Thoracic aorta (tissue), 2 donors: ENCODE data around the gene HDAC5. TPM values are rescaled to one million over a fixed set of nuclear protein-coding genes. Genes with fewer than 3 reads are reported as not detected.

Source experiments
- ATAC-seq: fragments of 150-250 bp; one replicate; pipeline ENCODE4 v1.8.0; 2017; ENCODE audit warnings: low read depth; ENCODE audit not compliant: insufficient number of reproducible peaks, low FRiP score
- DNase-seq: peaks from one replicate; pipeline ENCODE4 v3.0.0-alpha.2; 2020; ENCODE audit warnings: low spot score
- H3K27ac ChIP-seq, 2 donors: fragments of 200-600 bp; sonication (generic); 1 replicate in 1 of 2; 2 replicates in 1 of 2; pipeline ENCODE4 v1.5.1; 2016; ENCODE audit warnings: mild to moderate bottlenecking in 2 of 2, moderate library complexity in 2 of 2
- H3K27me3 ChIP-seq: fragments of 200-600 bp; sonication (generic); replicated peaks from 2 replicates; pipeline ENCODE4 v1.6.0; 2016; ENCODE audit warnings: mild to moderate bottlenecking; ENCODE audit not compliant: insufficient read depth
- H3K36me3 ChIP-seq: fragments of 200-600 bp; sonication (generic); one replicate; pipeline ENCODE4 v1.5.1; 2016
- H3K4me1 ChIP-seq, 2 donors: fragments of 200-600 bp; sonication (generic); 1 replicate in 1 of 2; 2 replicates in 1 of 2; pipeline versions ENCODE4 v1.5.1 to v1.6.0; 2016; ENCODE audit warnings: low read depth in 2 of 2, mild to moderate bottlenecking in 1 of 2; ENCODE audit not compliant: control insufficient read depth in 1 of 2
- H3K4me3 ChIP-seq: fragments of 200-600 bp; sonication (generic); 2 replicates; pipeline ENCODE4 v1.5.1; 2016; ENCODE audit warnings: mild to moderate bottlenecking
- H3K9me3 ChIP-seq: fragments of 200-600 bp; sonication (generic); 2 replicates; pipeline ENCODE4 v1.5.1; 2016
- CTCF ChIP-seq: fragments of 200-600 bp; sonication (generic); IDR thresholded peaks from one replicate; pipeline ENCODE4 v1.5.1; 2019; ENCODE audit warnings: antibody characterized with exemption
- total RNA-seq, 2 donors: library from RNA; depleted of rRNA; stranded (reverse); fragments of >200 nt; gene quantifications; one replicate each; pipeline versions ENCODE4 v1.1.0 to v1.2.3, GENCODE V29; 2016

HDAC5 gene
- total RNA-seq, 2 donors from 2014 or later: 76.9 to 115 TPM

- DNase-seq (no peak), ATAC-seq (no peak)
- H3K9me3 ChIP-seq: no peaks in the 10 kb centered on the region
- no peaks in the 10 kb centered on the region for H3K27me3 ChIP-seq
- H3K36me3 ChIP-seq: peaks cover 4% of the 10 kb centered on the region
- TF ChIP-seq CTCF: no peak
- H3K4me1 ChIP-seq: peaks cover 66 to 93% of the 10 kb centered on the region in 2 donors
- peak overlapping the region; percentile 80 for H3K4me3 ChIP-seq
- H3K27ac ChIP-seq: peak overlapping the region; percentile 81 to 97
Observed at GRCh38 chr17:44109312-44109630, 14.2 kb downstream of the HDAC5 start.

DNA sequence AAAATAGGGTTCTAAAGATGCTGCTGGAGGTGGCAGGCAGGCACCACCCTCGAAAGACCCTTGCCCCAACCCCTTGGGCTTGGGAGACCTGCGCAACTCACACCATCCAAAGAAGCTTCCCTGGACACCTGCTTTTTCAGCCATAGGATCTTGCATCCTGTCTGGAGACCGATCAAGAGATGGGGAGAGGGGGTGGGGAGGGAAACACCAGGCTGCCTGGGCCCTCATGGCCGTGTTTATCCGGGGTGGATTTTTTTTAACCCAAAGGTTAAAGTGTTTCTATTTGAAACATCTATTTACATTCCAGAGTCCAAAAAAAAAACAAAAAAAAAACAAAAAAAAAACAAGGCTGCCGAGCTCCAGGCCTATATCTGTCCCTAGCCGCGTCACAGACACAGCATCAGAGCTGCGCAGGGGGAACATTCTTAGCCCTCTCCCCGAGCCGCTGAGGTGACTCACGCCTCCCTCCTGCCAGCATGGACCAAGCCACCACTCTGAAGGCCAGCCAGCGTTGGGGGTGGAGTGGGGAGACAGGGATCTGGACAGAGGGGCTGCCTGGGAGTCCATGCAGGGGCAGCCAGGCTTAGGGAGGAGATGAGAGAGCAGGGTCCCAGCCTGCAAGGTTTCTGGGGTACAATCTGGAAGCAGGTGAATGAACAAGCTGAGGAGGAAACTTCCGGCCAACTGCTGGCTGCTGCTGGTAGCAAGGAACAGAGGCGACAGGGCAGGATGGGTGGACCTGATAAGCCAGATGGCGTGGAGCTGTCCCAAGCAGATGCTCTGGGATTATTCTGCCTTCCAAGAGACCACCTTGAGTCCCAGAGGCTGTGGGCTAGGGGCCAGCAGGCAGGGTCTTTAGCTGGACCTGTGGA is 14.8 kb downstream of the HDAC5 start:
- TF ChIP-seq CTCF: no peak

DNA sequence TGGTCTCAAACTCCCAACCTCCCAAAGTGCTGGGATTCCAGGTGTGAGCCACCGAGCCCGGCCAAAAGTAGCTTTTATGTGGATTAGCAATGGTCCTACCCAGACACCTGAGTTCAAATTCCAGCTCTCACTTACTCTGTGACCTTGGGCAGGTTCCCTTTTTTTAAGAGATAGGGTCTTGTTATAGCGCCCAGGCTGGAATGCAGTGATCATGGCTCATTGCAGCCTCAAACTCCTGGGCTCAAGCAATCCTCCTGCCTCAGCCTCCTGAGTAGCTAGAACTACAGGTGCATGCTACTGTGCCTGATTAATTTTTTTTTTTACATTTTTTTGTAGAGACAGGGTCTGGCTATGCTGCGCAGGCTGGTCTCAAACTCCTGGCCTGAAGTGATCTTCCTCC is 16.6 kb downstream of the HDAC5 start:
- DNase-seq (no peak), ATAC-seq (no peak)
- Histone ChIP-seq H3K4me3 (no peak overlapping the region), H3K27me3 (no peaks in the 10 kb centered on the region), H3K36me3 (no peaks in the 10 kb centered on the region), H3K4me1 (peaks cover 49 to 68% of the 10 kb centered on the region in 2 donors), H3K9me3 (no peaks in the 10 kb centered on the region), H3K27ac (peak overlapping the region; percentile 81 to 97)
- no peak for TF ChIP-seq CTCF

More for the DNA sequence above, 14.8 kb downstream of the HDAC5 start:
- peaks cover 63 to 87% of the 10 kb centered on the region in 2 donors for H3K4me1 ChIP-seq
- no peaks in the 10 kb centered on the region for H3K36me3 ChIP-seq
- H3K9me3 ChIP-seq: no peaks in the 10 kb centered on the region
- ATAC-seq: peak; percentile 82
- H3K27me3 ChIP-seq: no peaks in the 10 kb centered on the region
- peak overlapping the region; percentile 80 for H3K4me3 ChIP-seq
- H3K27ac ChIP-seq: peak overlapping the region; percentile 81 to 97
- DNase-seq: peak; percentile 94

DNA sequence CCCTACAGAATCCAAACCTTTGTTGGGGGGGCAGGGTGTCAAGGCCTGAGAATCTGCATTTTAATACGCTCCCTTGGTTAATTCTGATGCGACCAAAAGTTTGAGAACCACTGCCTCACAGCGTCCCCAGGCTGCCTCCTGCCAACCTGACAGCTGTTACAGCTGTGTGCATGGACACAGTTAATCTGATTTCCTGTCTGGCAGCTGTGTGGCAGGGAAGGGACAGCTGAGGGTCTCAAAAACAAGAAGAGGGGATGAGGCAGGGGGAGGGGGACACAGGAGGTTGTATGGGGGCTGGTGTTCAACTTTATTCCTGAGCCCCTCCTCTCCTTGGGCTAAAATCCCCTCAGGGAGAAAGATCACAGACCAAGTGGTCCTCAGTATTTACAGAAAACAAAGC is 17.5 kb downstream of the HDAC5 start:
- no peak for TF ChIP-seq CTCF
- peak overlapping the region; percentile 28 to 97 for H3K27ac ChIP-seq
- H3K27me3 ChIP-seq: no peaks in the 10 kb centered on the region
- peaks cover 48 to 68% of the 10 kb centered on the region in 2 donors for H3K4me1 ChIP-seq
- ATAC-seq (no peak), DNase-seq (no peak)
- H3K36me3 ChIP-seq: no peaks in the 10 kb centered on the region
- no peak overlapping the region for H3K4me3 ChIP-seq
- no peaks in the 10 kb centered on the region for H3K9me3 ChIP-seq

GRCh38 chr17:44105483-44105882 is 18.0 kb downstream of the HDAC5 start:
- H3K4me3 ChIP-seq: no peak overlapping the region
- peak overlapping the region; percentile 28 to 97 for H3K27ac ChIP-seq
- no peaks in the 10 kb centered on the region for H3K27me3 ChIP-seq
- no peak for TF ChIP-seq CTCF
- H3K4me1 ChIP-seq: peaks cover 45 to 66% of the 10 kb centered on the region in 2 donors
- DNase-seq: no peak
- H3K36me3 ChIP-seq: no peaks in the 10 kb centered on the region
- ATAC-seq: no peak
- H3K9me3 ChIP-seq: no peaks in the 10 kb centered on the region
